WTC11 (cell line): Measurements from ENCODE around the gene HTR5A.

ENCODE experiments used
- ATF1 ChIP-seq: sonication (generic); formaldehyde crosslinking; IDR thresholded peaks from 2 replicates; pipeline ENCODE4 v1.8.1; 2023; ENCODE audit warnings: mild to moderate bottlenecking, moderate library complexity, missing genetic modification reagents
- ETV6 ChIP-seq: sonication (generic); formaldehyde crosslinking; IDR thresholded peaks from 2 replicates; pipeline ENCODE4 v1.8.1; 2022; ENCODE audit warnings: mild to moderate bottlenecking, missing genetic modification reagents
- SMAD3 ChIP-seq: sonication (generic); formaldehyde crosslinking; IDR thresholded peaks from 2 replicates; pipeline ENCODE4 v1.8.0; 2022; ENCODE audit warnings: missing genetic modification reagents, mild to moderate bottlenecking, borderline replicate concordance
- STAT6 ChIP-seq: sonication (generic); formaldehyde crosslinking; conservative IDR thresholded peaks from 2 replicates; pipeline ENCODE4 v1.8.1; 2023; ENCODE audit warnings: mild to moderate bottlenecking, low read depth, missing genetic modification reagents, moderate library complexity
- ZNF121 ChIP-seq: sonication (generic); formaldehyde crosslinking; IDR thresholded peaks from 2 replicates; pipeline ENCODE4 v1.8.0; 2023; ENCODE audit warnings: missing genetic modification reagents
- ZNF138 ChIP-seq: sonication (generic); formaldehyde crosslinking; conservative IDR thresholded peaks from 2 replicates; pipeline ENCODE4 v1.8.1; 2022; ENCODE audit warnings: mild to moderate bottlenecking, moderate library complexity, missing genetic modification reagents
- TF ChIP-seq, protein P1 (sequence below): fragments of 200-600 bp; IDR thresholded peaks from 2 replicates; pipeline ENCODE4 v1.8.0; 2022; ENCODE audit warnings: antibody characterized with exemption
- TF ChIP-seq, protein P2 (sequence below): sonication (generic); formaldehyde crosslinking; IDR thresholded peaks from 2 replicates; pipeline ENCODE4 v1.8.1; 2023; ENCODE audit warnings: mild to moderate bottlenecking, moderate library complexity, missing genetic modification reagents

- no peak for TF ChIP-seq STAT6
- TF ChIP-seq ETV6 = no peak
- TF ChIP-seq ATF1 (CRISPR knock-in tag) = no peak
- TF ChIP-seq ZNF121 (CRISPR knock-in tag) = no peak
- no peak for TF ChIP-seq ZNF138 (CRISPR knock-in tag)
- TF ChIP-seq, protein P1, sequence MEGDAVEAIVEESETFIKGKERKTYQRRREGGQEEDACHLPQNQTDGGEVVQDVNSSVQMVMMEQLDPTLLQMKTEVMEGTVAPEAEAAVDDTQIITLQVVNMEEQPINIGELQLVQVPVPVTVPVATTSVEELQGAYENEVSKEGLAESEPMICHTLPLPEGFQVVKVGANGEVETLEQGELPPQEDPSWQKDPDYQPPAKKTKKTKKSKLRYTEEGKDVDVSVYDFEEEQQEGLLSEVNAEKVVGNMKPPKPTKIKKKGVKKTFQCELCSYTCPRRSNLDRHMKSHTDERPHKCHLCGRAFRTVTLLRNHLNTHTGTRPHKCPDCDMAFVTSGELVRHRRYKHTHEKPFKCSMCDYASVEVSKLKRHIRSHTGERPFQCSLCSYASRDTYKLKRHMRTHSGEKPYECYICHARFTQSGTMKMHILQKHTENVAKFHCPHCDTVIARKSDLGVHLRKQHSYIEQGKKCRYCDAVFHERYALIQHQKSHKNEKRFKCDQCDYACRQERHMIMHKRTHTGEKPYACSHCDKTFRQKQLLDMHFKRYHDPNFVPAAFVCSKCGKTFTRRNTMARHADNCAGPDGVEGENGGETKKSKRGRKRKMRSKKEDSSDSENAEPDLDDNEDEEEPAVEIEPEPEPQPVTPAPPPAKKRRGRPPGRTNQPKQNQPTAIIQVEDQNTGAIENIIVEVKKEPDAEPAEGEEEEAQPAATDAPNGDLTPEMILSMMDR = no peak
- TF ChIP-seq SMAD3 (CRISPR knock-in tag) = no peak
- TF ChIP-seq, protein P2, sequence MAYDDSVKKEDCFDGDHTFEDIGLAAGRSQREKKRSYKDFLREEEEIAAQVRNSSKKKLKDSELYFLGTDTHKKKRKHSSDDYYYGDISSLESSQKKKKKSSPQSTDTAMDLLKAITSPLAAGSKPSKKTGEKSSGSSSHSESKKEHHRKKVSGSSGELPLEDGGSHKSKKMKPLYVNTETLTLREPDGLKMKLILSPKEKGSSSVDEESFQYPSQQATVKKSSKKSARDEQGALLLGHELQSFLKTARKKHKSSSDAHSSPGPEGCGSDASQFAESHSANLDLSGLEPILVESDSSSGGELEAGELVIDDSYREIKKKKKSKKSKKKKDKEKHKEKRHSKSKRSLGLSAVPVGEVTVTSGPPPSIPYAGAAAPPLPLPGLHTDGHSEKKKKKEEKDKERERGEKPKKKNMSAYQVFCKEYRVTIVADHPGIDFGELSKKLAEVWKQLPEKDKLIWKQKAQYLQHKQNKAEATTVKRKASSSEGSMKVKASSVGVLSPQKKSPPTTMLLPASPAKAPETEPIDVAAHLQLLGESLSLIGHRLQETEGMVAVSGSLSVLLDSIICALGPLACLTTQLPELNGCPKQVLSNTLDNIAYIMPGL = no peak
Measured at GRCh38 chr7:155053002-155053401, 17.1 kb upstream of the HTR5A start.
